Effector CD8-positive, alpha-beta T cell (primary cell): ENCODE data around the gene SRSF4.
"Not testable (repeated sequence)": the region's sequence is repeated elsewhere in the genome, so short reads cannot be mapped to it uniquely, and the experiment has no call there.

Experiments
- DNase-seq: peaks from one replicate; lab custom pipeline; 2025; lab: John Stamatoyannopoulos, UW

SRSF4 gene

DNA sequence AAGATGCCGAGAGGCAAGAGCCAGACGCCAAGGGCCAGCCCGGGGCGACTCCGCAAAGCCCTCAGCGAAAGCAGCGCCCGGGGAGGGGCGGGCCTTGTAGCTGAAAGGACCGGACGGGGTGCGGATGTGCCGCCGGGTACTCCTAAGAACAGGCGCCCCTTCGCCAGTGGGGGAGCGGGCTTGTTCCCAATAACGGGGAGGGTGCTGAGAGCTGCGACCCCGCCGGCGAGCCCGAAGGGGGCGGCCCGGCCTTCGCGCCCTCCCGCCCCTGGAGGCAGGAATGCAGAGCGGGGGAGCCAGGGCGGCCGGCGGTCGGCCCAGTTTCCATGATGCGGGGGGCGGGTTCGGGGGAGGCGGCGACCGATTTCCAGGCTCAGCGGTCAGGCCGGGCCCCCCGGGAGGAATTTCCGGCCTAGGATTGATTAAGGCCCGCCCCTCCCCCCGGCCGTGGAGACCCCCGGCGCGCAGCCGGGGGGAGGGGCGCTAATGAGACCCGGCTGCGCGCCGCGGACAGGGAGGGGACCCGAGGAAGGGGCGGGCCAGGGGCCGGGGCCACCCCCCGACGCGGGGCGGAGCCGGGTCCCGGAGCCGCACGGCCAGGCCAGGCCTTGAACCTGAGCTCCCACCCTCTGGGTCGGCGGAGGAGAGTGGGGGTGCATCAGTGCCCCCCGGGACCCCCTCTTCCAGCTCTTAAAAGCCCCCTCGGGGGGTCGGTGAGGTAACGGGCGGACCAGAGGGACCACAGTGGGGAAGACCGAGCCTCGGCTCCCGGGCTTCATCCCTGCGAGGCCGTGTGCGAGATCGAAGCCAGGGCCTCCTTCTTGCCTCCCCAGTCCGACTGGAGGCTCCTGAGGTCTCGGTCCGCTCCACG is 57.1 kb downstream of the SRSF4 start:
- DNase-seq: peak; percentile 29

DNA sequence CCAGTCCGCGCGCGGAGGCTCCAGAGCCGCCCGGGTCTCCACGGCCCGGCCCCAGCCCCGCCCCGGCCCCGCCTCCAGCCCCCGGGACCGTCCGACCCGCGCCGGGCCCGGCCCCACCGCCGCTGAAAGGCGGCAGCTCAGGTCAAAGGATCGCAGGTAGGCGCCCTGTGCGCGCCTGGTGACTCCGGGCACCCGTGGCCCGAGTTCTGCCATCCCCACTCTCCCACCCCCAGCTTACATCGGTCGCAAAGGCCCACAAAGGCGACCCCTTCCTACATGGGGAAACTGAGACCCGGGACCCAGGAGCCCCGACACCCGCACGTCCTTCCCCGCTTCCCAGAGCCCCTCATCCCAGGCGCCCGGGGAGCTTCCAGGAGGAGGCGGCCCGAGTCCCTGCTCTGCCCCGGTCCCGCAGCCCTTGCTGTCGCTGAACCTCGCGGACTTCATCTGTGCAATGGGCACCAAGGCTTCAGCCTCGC is 57.8 kb downstream of the SRSF4 start, which contains the start of gene TMEM200B:
TMEM200B (minus strand) TSS at position 17 of the 479 bp plus-strand sequence. CDS start 2,075 bp downstream, outside the sequence.
- DNase-seq: no peak

- no peak for DNase-seq
Observed at GRCh38 chr1:29123053-29123886, 58.4 kb downstream of the SRSF4 start.

DNA sequence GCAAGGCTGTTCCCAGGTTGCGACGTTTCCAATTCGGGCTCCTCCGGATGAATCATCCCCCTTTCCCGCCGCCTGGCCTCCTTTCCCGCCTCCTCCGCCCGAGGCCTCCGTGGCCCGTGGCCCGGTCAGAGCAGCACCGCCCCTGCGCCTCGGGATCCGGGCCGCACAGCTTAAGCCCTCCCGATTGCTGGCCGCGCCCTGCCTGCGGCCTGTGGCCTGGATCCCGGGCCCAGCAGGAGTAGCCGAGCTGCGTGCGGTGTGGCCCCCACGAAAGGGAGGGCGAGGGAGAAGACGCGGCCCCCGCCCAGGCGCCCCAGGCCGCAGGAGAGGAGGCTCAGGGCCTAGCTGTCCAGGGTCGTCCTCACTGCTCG is 59.0 kb downstream of the SRSF4 start:
- DNase-seq: no peak

GRCh38 chr1:29121936-29122681 is 59.6 kb downstream of the SRSF4 start:
- no peak for DNase-seq

DNA sequence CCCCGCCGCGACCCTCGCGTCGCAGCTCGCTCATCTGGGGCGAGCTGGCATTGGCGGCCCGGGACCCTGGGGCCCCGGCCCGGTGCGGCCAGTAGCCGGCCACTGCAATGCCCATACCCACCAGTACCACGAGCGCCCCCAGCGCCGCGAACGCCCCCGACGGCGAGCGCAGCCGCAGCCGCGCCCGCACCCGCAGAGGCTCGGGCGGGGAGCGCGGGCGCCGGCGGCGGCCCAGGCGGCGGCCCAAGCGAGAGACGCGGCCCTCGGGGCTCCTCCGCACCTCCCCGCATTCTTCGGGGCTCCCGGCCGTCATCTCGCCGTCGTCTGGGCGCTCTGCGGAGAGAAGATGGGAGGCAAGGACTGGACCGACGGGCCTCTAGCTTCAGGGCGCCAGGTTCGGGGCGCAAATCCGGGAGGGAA is 60.2 kb downstream of the SRSF4 start:
- no peak for DNase-seq

DNA sequence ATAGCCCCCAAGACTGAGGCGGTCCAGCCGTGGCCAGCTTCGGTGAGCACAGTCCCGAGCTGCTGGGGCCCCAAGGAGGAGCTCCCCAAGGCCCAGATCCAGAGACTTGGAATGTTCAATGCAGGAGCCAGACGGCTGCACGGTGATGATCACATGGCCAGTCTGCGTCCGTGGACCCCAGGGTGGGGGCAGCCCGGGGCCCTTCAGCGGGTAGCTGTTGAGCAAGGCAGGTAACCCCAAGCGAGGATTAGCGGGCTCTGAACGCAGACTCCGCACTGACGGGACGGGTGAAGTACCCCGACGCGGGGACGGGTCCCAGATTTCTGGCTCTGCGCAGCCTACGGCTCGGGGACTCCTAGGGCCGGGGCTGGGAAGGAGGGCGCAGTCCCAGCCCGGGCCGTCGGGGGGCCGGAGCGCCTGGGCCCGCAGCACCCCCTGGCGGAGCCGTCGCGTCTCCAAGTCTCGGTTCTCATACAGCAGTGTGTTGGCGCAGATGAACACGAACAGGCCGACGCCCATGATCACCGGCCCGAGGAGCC is 60.7 kb downstream of the SRSF4 start:
- DNase-seq: peak; percentile 36

GRCh38 chr1:29120367-29120766 is 61.3 kb downstream of the SRSF4 start:
- no peak for DNase-seq

GRCh38 chr1:29119121-29119929 is 62.4 kb downstream of the SRSF4 start:
- no peak for DNase-seq

GRCh38 chr1:29117381-29117780 is 64.3 kb downstream of the SRSF4 start:
- no peak for DNase-seq

GRCh38 chr1:29114654-29115053 is 67.0 kb downstream of the SRSF4 start:
- DNase-seq: no peak

DNA sequence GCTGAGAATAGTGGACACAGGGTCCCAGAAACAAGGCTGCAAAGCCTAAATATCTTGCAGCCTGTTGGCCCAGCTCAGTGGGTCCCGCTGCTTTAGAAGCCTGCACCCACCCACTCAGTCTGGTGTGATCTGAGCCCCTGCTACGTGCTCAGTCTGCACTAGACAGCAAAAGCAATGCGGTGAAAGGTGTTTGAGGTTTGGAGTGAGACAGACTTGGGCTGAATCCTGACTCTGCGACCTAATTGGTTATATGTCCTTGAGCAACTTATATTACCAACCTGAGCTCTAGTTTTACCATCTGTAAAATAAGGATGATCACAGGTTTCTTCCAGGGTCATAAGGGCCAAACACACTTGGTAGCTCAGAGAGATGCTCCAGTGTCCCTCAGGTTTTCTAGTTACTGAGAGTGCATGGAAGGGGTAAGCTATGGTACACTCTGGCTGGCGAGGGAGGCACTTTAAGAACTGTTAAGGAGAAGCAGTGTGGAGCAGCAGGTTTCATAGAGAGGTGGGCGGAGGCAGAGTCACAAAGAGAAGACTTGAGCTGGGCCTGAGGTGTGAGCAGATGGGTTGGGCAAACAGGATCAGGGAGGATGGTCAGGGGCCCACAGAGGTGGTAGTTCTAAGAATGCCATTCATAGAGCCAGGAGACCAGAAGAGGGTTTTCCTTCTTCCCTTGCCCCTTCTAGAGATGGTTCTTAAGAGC is 68.1 kb downstream of the SRSF4 start:
- DNase-seq: no peak

GRCh38 chr1:29112705-29113412 is 68.8 kb downstream of the SRSF4 start:
- DNase-seq: no peak

DNA sequence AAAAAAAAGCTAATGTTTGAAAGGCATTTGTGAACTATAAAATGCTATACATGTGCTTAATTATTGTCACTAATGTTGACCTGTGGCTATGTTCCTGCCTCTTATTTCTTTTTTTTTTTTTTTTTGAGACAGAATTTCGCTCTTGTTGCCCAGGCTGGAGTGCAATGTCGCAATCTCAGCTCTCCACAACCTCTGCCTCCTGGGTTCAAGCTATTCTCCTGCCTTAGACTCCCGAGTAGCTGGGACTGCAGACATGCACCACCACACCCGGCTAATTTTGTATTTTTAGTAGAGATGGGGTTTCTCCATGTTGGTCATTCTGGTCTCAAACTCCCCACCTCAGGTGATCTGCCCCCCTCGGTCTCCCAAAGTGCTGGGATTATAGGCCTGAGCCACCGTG is 73.7 kb downstream of the SRSF4 start:
- DNase-seq: not testable (repeated sequence)

- no peak for DNase-seq
Observed at GRCh38 chr1:29105822-29106221, 75.9 kb downstream of the SRSF4 start.

DNA sequence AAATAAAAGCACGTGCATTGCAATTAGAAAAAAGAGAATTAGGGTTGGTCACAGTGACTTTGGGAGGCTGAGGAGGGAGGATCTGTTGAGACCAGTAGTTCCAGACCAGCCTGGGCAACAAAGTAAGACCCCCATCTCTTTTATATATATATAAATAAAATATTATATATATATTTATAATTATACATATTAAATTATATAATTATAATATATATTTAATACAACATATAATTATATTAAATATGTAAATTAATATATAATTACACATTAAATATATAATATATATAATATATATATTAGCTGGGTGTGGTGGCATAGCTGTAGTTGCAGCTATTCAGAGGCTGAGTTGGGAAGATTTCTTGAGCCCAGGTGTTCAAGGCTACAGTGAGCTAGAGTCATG is 81.2 kb downstream of the SRSF4 start:
- no peak for DNase-seq

- DNase-seq: no peak
Observed at GRCh38 chr1:29099286-29099685, 82.4 kb downstream of the SRSF4 start.
